NCI-H1417 (cell line): ENCODE results near the gene ABCA13.

Experiments used
- DNase-seq, 3 experiments: peaks; one replicate each; lab custom pipeline; 2025; lab: John Stamatoyannopoulos, UW

ABCA13 gene

GRCh38 chr7:48427671-48428070 lies 256.4 kb downstream of the ABCA13 start:
- DNase-seq, result no peak

- DNase-seq, result no peak
Measured at GRCh38 chr7:48428091-48428684, 256.9 kb downstream of the ABCA13 start.

DNA sequence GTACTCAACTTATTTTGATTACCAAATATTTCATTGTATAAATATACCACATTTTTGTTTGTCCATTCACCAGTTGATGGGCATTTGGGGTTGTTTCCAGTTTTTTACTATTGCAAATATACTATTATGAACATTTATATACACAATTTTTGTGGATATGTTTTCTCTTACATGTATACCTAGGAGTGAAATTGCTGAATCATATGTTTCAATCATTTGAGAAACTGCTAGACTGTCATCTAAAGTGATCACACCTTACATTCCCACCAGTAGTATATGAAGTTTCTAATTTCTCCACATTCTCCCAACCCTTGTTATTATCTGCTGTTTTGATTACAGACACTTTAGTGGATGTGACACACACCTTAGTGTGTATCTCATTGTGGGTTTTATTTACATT lies 257.9 kb downstream of the ABCA13 start:
- no peak for DNase-seq

DNA sequence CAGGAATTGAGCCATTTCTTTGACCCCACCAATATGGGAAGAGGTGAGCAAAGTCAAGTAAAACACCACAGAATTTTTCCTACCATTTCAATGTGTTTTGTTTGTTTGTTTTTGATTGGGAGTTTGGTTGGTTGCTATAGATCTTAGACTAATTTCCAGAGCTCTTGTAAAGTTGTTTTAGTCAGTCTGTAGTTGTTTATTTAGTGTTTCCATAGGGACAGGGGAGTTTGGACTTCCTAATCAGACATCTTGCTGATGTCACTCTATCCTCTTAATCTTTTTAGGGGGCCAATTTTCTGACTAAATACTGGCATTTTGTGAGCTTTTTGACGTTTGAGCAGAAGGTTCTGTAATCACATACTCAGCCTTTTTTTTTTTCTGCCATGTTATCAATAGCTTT lies 266.9 kb downstream of the ABCA13 start:
- no peak for DNase-seq

DNA sequence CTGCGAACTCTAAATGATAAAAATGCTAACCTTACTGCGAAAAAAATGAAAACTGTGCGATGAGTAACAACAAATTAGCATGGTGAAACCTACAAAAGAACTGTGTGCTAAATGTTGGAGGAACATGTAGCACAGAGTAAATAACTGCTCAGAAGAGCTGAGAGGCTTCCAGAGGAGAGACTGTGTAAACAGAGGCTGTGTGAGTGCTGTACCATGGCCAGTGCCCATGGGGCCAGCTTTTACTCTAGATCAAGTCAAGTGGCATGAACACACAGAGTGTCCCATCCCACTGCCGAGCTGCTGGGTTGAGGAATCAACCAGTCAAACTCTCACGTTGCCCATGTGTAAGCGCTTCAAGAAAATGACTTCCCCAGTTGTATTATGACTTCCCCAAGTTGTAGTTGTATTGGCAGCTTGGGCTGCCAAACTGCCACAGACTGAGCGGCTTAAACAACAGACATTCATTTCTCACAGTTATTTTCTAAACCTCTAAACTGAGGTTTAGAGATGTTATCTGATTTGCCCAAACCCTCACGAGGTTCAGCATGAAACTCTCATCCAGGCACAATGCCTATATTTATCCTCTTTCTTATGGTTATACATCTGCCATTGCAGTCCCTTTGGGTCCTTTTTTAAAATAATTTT lies 270.7 kb downstream of the ABCA13 start:
- DNase-seq, result peak in 1 of 3 experiments; percentile 10

DNA sequence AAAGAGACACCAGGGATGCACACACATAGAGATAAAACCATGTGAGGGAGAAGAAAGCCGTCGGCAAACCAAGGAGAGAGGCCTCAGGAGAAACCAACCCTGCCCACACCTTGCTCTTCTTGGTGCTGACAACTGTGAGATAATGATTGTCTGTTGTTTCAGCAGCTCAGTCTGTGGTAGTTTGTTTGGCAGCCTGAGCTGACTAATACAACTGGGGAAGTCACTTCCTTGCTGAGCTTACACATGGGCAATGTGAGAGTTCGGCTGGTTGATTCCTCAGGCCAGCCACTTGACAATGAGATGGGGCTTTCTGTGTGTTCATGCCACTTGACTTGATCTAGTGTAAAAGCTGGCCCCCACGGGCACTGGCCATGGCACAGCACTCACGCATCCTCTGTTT lies 271.8 kb downstream of the ABCA13 start:
- DNase-seq, result no peak

GRCh38 chr7:48446721-48447120 lies 275.5 kb downstream of the ABCA13 start:
- DNase-seq, result no peak

DNA sequence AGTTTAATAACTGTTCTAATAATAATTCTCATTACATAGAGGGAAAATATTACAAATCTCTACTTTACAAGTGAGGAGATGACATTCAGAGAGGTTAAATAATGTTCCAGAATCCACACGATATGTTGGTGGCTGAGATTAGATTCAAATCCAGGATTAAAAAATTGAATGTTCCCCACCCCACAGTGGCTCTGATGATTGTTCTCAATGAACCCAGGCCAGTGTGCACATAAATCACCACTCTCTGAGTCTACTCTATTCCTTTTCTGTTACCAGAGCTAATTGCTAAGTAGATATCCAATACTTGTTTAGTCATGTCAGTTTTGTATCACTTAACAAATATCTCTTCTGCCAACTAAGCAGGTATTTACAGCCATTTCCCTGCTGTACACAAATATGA lies 281.0 kb downstream of the ABCA13 start:
- DNase-seq, result peak in 2 of 3 experiments; percentile 43 to 80

DNA sequence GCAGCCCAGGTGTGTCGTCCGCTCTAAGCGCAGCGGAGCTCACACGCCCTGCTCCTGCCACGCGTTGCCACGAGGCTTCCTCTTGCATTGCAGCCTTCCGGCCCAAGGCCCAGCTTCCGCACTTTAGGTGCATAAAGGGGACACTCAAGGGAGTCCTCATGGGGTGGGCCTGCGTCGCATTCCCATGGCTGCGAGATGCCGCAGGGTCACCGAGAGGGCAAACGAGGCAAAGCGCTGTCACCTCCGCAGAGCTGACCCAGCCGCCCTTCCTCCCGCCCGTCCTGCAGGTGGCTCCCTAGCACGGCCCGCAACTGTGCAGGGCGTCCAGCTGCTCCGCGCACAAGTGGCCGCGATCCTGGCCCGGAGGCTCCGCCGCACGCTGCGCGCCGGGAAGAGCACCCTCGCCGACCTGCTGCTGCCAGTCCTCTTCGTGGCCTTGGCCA lies 283.5 kb downstream of the ABCA13 start:
- no peak for DNase-seq

DNA sequence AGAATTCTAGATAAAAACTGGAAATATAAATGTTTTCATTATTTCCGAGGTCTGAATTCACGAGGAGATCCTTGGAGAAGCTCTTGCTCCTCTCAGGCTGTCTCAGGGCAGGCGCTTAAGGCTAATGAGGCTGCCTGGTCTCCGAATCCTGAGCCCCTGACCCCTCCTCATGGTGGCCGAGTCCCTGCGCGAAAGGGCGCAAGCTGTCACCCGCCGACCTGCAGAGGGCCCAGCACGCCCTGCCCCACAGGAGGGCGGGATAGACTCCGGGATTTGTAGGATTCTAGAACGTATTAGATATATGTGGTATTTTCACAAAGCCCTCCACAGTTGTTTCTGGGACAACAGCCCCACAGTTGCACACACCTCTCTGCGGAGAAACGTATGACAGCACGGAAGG lies 284.1 kb downstream of the ABCA13 start:
- DNase-seq, result no peak

DNA sequence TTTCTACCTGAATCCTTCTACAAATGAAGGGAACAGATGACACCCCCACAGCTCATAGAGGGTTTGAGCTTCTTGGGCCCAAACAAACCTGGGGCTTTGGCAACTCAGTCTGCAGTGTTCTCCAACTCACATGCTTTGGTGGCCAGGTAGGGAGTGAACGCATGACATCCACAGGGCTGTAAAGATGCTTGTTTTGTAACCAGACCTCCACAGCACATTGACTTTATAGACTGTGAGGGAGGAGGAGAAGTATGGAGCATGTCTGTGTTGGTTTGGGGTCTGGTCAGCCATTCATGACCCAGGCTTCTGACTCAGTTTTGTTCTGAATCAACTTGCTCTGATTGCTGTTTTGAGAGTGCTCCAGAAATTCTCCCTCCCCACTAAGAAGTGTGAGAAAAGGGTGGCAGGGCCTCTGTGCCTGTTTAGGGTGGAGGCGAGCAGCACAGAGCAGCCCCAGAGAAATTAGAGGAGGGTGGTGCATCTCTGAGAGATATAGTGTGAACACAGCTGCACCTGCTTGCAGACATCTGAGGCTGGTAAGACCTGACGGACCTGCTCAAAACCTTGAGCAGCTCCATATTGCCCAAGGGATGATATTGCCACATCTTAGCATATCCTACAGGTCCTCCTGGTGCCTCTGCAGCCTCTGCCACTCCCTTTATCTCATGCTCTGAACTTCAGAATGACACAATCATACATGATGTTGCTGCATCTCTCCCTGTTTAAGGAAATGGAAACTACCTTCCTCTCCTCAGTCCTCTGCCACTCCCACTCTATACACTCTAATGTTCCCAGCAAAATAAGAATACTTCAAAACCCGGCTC lies 287.7 kb downstream of the ABCA13 start:
- DNase-seq, result no peak

DNA sequence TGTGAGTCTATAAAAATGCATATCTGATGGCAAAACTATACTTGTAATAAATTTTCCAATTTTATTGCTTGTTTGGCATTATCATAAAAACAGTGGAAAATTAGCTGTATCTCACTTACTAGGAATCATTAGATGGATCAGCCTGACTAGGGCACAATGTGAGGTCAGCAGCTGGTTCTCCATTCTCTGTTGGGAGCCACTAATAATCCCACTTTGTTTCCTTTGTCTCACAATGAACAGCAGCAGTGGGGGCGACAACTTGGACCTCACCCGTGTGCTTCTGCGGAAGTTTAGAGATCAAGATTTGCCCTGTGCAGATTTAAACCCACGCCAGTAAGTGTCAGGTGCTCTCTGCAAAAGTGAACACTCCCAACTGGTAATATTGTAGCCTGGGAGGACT lies 295.5 kb downstream of the ABCA13 start:
- peak in 2 of 3 experiments; percentile 36 to 83 for DNase-seq

GRCh38 chr7:48471196-48471595 lies 299.9 kb downstream of the ABCA13 start:
- DNase-seq, result peak in 1 of 3 experiments; percentile 21

- no peak for DNase-seq
Measured at GRCh38 chr7:48472640-48473039, 301.4 kb downstream of the ABCA13 start.

- no peak for DNase-seq
Measured at GRCh38 chr7:48473205-48473865, 302.1 kb downstream of the ABCA13 start.

DNA sequence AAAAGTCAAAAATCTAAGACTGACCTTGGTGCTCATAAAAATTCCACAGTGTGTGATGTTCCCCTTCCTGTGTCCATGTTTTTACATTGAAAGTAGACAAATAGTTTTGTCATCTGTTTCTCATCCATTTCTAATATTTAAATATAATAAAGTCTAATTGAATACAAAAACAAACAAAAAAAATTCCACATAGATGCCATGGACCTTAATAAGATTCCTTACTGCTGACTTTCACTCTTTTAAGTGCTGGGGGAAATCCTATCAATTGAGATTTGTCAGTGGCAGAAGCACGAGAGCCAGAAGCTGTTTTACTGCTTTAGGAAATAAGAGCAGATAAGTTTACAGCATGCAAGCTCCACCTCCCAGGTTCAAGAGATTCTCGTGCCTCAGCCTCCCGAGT lies 310.0 kb downstream of the ABCA13 start:
- DNase-seq, result no peak

DNA sequence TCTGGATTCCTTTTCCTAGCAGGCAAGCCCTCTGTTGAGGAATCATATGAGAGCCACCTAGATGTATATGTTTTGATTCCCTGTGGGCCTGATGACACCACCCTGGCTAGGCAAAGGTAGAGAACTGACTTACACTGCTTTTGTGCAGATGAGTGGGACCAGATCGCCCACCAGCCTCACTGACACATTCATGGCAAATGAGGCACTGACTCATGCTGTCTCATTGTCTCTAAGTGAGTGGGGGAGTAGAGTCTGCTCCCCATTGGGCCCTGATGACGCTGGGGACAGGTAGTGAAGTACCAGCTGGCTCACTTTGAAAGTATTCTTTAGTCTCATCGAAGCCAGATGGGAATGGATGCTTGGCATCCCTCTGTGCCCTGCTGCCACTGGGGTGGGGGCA lies 326.3 kb downstream of the ABCA13 start:
- DNase-seq, result no peak

GRCh38 chr7:48502021-48502420 lies 330.8 kb downstream of the ABCA13 start:
- no peak for DNase-seq

- no peak for DNase-seq
Measured at GRCh38 chr7:48505051-48505450, 333.8 kb downstream of the ABCA13 start.

GRCh38 chr7:48505466-48505865 lies 334.2 kb downstream of the ABCA13 start:
- DNase-seq, result no peak

DNA sequence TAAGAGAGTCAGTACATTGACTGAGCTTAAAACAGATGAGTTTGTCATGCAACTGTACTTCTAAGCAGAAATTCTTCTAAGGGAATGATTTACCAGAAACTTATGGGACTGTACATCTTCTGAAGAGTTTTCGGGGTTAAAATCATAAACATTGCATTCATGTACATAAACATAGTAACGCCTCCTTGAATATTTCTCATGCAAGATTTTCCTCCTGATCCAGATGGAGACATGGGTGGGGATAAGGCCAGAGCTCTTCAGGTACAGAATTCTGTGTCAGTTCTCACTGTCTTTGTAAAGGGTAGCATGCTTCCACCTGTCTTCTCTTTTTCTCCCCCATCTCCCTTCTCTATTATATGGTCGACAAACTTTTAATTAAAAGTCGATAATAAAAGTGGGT lies 335.3 kb downstream of the ABCA13 start:
- no peak for DNase-seq

DNA sequence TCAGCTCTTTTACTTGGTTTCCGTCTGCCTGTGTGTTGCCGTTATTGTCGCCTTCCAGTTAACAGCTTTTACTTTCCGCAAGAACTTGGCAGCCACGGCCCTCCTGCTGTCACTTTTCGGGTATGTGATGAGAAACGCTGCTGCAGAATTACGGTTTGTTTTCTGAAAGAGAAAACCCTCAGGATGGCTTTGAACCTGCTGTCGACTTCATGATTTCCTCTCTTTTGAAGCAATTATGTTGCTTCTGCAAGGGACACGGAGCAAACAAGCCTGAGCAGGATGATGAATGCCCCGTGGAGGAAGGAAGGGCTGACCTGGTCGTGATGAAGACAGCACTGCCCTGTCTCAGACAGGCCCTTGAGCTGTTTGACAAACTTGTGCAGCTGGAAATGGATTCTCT lies 339.8 kb downstream of the ABCA13 start:
- DNase-seq, result peak in 1 of 3 experiments; percentile 34

GRCh38 chr7:48512892-48513291 lies 341.6 kb downstream of the ABCA13 start:
- no peak for DNase-seq
